Endothelial cell of umbilical vein (primary cell): ENCODE results near the gene TCF7L2. TPM values are rescaled to one million over a fixed set of nuclear protein-coding genes. Genes with fewer than 3 reads are reported as not detected.

Source experiments
- BruUV-seq: library from RNA; stranded (reverse); fragments of 400-500 nt; replicated peaks from 2 replicates; lab custom pipeline; 2021; lab: Mats Ljungman, UMichigan
- CTCF ChIA-PET: fragments of 300-600, 350-600 bp; sonication (Branson Sonifier 250); formaldehyde crosslinking; loops from one replicate; lab custom pipeline; 2021; ENCODE audit warnings: antibody characterized with exemption, inconsistent platforms; lab: Charles Lee
- POLR2A ChIA-PET: fragments of 300-600, 350-600 bp; sonication (Branson Sonifier 250); formaldehyde crosslinking; loops from one replicate; lab custom pipeline; 2021; ENCODE audit warnings: antibody characterized with exemption, inconsistent platforms; lab: Charles Lee
- DNase-seq: peaks from one replicate; pipeline ENCODE4 v3.0.0-alpha.2; 2011; ENCODE audit warnings: low read depth, low spot score
- FAIRE-seq: peaks from 2 replicates; lab custom pipeline; 2011; peaks lifted over from hg19 to GRCh38; lab: Jason Lieb, UNC
- H2AFZ ChIP-seq: 2 replicates; pipeline ENCODE4 v1.6.0; 2012; ENCODE audit warnings: low read depth, low read length, control low read depth, inconsistent platforms
- H3K27ac ChIP-seq: 2 replicates; pipeline ENCODE4 v1.5.1; 2011; ENCODE audit warnings: low read depth, mild to moderate bottlenecking, control low read depth, low read length, moderate library complexity; ENCODE audit not compliant: insufficient read depth
- H3K27me3 ChIP-seq, 2 experiments: 2 replicates each; pipeline versions ENCODE4 v1.6.0 to v1.6.1; 2011; ENCODE audit warnings: low read length in 2 of 2, mixed read lengths in 1 of 2; ENCODE audit not compliant: control insufficient read depth in 2 of 2, insufficient read depth in 2 of 2
- H3K36me3 ChIP-seq, 2 experiments: 2 replicates in 1 of 2; 3 replicates in 1 of 2; pipeline ENCODE4 v1.5.1; 2011; ENCODE audit warnings: low read length in 2 of 2, mild to moderate bottlenecking in 1 of 2, moderate library complexity in 1 of 2; ENCODE audit not compliant: control insufficient read depth in 2 of 2, insufficient read depth in 2 of 2; ENCODE audit errors: extremely low read depth in 1 of 2
- H3K4me1 ChIP-seq: 3 replicates; pipeline ENCODE4 v1.5.1; 2011; ENCODE audit warnings: mild to moderate bottlenecking, low read length; ENCODE audit not compliant: control insufficient read depth, insufficient read depth; ENCODE audit errors: extremely low read depth
- H3K4me2 ChIP-seq: 2 replicates; pipeline ENCODE4 v1.6.1; 2011; ENCODE audit warnings: low read length, control low read depth, mixed read lengths; ENCODE audit not compliant: insufficient read depth
- H3K4me3 ChIP-seq, 3 experiments: fragments of 200-600 bp in 1 of 3; sonication (generic), shearing (Covaris generic) in 1 of 3; replicated peaks in 1 of 3; 2 replicates each; pipeline ENCODE4 v1.5.1; 2011 to 2016; ENCODE audit warnings: control low read depth in 3 of 3, low read length in 3 of 3, mild to moderate bottlenecking in 2 of 3, inconsistent platforms in 1 of 3, low read depth in 1 of 3, moderate library complexity in 1 of 3; ENCODE audit not compliant: insufficient read depth in 1 of 3
- H3K79me2 ChIP-seq: 2 replicates; pipeline ENCODE4 v1.6.0; 2012; ENCODE audit warnings: low read length, inconsistent platforms; ENCODE audit not compliant: control insufficient read depth, insufficient read depth
- H3K9ac ChIP-seq: replicated peaks from 2 replicates; pipeline ENCODE3; 2011; ENCODE audit warnings: low read length, control low read depth; ENCODE audit not compliant: insufficient read depth; ENCODE audit errors: extremely low read depth
- H3K9me1 ChIP-seq: replicated peaks from 3 replicates; pipeline ENCODE4 v1.6.0; 2011; ENCODE audit warnings: mild to moderate bottlenecking, low read length; ENCODE audit not compliant: control insufficient read depth, insufficient read depth; ENCODE audit errors: extremely low read depth
- H3K9me3 ChIP-seq: replicated peaks from 2 replicates; pipeline ENCODE4 v1.5.1; 2012; ENCODE audit warnings: low read length, inconsistent platforms; ENCODE audit not compliant: control insufficient read depth, insufficient read depth
- H4K20me1 ChIP-seq: replicated peaks from 2 replicates; pipeline ENCODE3; 2011; ENCODE audit warnings: mild to moderate bottlenecking, low read length; ENCODE audit not compliant: control insufficient read depth, insufficient read depth; ENCODE audit errors: extremely low read depth
- EZH2 ChIP-seq: IDR thresholded peaks from 2 replicates; pipeline ENCODE4 v1.6.1; 2012; ENCODE audit warnings: borderline replicate concordance, low read depth, mild to moderate bottlenecking, moderate library complexity, low read length, inconsistent platforms; ENCODE audit not compliant: severe bottlenecking
- FOS ChIP-seq: IDR thresholded peaks from 2 replicates; pipeline ENCODE4 v1.6.1; 2011; ENCODE audit warnings: mild to moderate bottlenecking, low read length, moderate library complexity, borderline replicate concordance; ENCODE audit not compliant: insufficient read depth
- GATA2 ChIP-seq: IDR thresholded peaks from 2 replicates; pipeline ENCODE4 v1.7.0; 2011; ENCODE audit warnings: low read depth, mild to moderate bottlenecking, moderate library complexity, mixed read lengths, low read length; ENCODE audit not compliant: insufficient read length, insufficient read depth
- JUN ChIP-seq: IDR thresholded peaks from 2 replicates; pipeline ENCODE4 v1.6.1; 2011; ENCODE audit warnings: borderline replicate concordance, low read depth; ENCODE audit not compliant: insufficient read length, insufficient read depth
- MYC ChIP-seq: IDR thresholded peaks from one replicate; pipeline ENCODE4 v1.6.1; 2011; ENCODE audit warnings: mild to moderate bottlenecking, low read depth, low read length
- POLR2A ChIP-seq: IDR thresholded peaks from 2 replicates; pipeline ENCODE4 v1.6.1; 2012; ENCODE audit warnings: low read depth, mild to moderate bottlenecking, control low read depth, low read length
- POLR2AphosphoS5 ChIP-seq: IDR thresholded peaks from 2 replicates; pipeline ENCODE4 v1.6.1; 2012; ENCODE audit warnings: low read depth, mild to moderate bottlenecking, control low read depth, low read length, moderate library complexity; ENCODE audit not compliant: insufficient read depth
- dilution Hi-C: fragments of 300-500 bp; cut with MboI; formaldehyde crosslinking; loops from one replicate; pipeline ENCODE4 v1.15.0; 2019; ENCODE audit warnings: low sequenced_read_pairs; ENCODE audit not compliant: extremely low pct_ligation_motif_present
- intact Hi-C: fragments of 100-400 bp; cut with micrococcal nuclease; formaldehyde crosslinking; loops from one replicate; pipeline ENCODE4 v1.10.0; 2022
- polyA plus RNA-seq, 4 experiments: library from polyadenylated mRNA; depleted of rRNA in 3 of 4; stranded (reverse) in 3 of 4; unstranded in 1 of 4; fragments of >200 nt; gene quantifications; 2 replicates each; pipeline versions ENCODE4 v1.2.1 to v1.2.3, GENCODE V29; 2011 to 2012; ENCODE audit warnings: missing spikeins in 1 of 4
- total RNA-seq: library from RNA; stranded (reverse); gene quantifications from 2 replicates; pipeline ENCODE4 v1.2.3, GENCODE V29; 2021
- TF ChIP-seq, protein P1 (sequence below), 2 donors: IDR thresholded peaks; 1 replicate in 1 of 2; 2 replicates in 1 of 2; pipeline ENCODE4 v1.5.1; 2011; ENCODE audit warnings: low read length in 2 of 2, mild to moderate bottlenecking in 2 of 2, moderate library complexity in 2 of 2, control low read depth in 1 of 2, inconsistent platforms in 1 of 2, low read depth in 1 of 2; ENCODE audit not compliant: insufficient read depth in 1 of 2; ENCODE audit errors: extremely low read depth in 1 of 2
- TF ChIP-seq, protein P2 (sequence below): IDR thresholded peaks from 2 replicates; pipeline ENCODE4 v1.6.1; 2011; ENCODE audit not compliant: insufficient read depth, insufficient read length

The TCF7L2 gene
- total and polyA plus RNA-seq, 2 donors (not counting 3 experiments of a cell fraction or from before 2014, with no cell fraction given) = 9.9 to 21.8 TPM

GRCh38 chr10:113131613-113132261 is 181.7 kb downstream of the TCF7L2 start:
- Histone ChIP-seq H3K36me3 (no peaks in the 10 kb centered on the region), H3K27ac (no peak overlapping the region), H3K9me1 (no peaks in the 10 kb centered on the region), H4K20me1 (peaks cover 2% of the 10 kb centered on the region), H3K4me3 (no peak overlapping the region), H3K4me2 (no peak overlapping the region), H3K79me2 (no peaks in the 10 kb centered on the region), H3K9ac (no peak overlapping the region), H3K9me3 (no peaks in the 10 kb centered on the region), H3K4me1 (no peaks in the 10 kb centered on the region), H3K27me3 (no peaks in the 10 kb centered on the region), H2AFZ (no peak overlapping the region)
- FAIRE-seq = no peak
- BruUV-seq = no TSS peak
- ChIA-PET CTCF (interaction anchor here (1.1 to 3.1 kb wide), 3 partner anchors 253 to 432 kb away, joined by 3 to 10 read pairs (median 3); no protein-coding TSS in a partner anchor), POLR2A (no interaction called here)
- intact Hi-C loops (no loop called here), dilution Hi-C loops (no loop called here)
- TF ChIP-seq GATA2 = no peak
- TF ChIP-seq JUN = no peak
- TF ChIP-seq POLR2A = no peak
- TF ChIP-seq FOS = no peak
- no peak for TF ChIP-seq POLR2AphosphoS5
- TF ChIP-seq, protein P1, sequence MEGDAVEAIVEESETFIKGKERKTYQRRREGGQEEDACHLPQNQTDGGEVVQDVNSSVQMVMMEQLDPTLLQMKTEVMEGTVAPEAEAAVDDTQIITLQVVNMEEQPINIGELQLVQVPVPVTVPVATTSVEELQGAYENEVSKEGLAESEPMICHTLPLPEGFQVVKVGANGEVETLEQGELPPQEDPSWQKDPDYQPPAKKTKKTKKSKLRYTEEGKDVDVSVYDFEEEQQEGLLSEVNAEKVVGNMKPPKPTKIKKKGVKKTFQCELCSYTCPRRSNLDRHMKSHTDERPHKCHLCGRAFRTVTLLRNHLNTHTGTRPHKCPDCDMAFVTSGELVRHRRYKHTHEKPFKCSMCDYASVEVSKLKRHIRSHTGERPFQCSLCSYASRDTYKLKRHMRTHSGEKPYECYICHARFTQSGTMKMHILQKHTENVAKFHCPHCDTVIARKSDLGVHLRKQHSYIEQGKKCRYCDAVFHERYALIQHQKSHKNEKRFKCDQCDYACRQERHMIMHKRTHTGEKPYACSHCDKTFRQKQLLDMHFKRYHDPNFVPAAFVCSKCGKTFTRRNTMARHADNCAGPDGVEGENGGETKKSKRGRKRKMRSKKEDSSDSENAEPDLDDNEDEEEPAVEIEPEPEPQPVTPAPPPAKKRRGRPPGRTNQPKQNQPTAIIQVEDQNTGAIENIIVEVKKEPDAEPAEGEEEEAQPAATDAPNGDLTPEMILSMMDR (IDR thresholded peaks at IDR 0.05; ENCODE audit: extremely low read depth in 1 of 2, insufficient read depth in 1 of 2, low read depth in 1 of 2, low read length in 2 of 2) = no peak
- TF ChIP-seq EZH2 = no peak
- TF ChIP-seq, protein P2, sequence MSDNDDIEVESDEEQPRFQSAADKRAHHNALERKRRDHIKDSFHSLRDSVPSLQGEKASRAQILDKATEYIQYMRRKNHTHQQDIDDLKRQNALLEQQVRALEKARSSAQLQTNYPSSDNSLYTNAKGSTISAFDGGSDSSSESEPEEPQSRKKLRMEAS = no peak
- no peak for TF ChIP-seq MYC
- peak; percentile 9 for DNase-seq
